GM19023 (cell line): ENCODE measurements around the gene POM121L2.

Experiments used
- ATAC-seq: cut with Tn5 transposase; IDR thresholded peaks from one replicate; pipeline ENCODE4 v1.9.1; 2021; ENCODE audit warnings: mild to moderate bottlenecking, moderate library complexity; ENCODE audit not compliant: unreplicated experiment

The POM121L2 gene

DNA sequence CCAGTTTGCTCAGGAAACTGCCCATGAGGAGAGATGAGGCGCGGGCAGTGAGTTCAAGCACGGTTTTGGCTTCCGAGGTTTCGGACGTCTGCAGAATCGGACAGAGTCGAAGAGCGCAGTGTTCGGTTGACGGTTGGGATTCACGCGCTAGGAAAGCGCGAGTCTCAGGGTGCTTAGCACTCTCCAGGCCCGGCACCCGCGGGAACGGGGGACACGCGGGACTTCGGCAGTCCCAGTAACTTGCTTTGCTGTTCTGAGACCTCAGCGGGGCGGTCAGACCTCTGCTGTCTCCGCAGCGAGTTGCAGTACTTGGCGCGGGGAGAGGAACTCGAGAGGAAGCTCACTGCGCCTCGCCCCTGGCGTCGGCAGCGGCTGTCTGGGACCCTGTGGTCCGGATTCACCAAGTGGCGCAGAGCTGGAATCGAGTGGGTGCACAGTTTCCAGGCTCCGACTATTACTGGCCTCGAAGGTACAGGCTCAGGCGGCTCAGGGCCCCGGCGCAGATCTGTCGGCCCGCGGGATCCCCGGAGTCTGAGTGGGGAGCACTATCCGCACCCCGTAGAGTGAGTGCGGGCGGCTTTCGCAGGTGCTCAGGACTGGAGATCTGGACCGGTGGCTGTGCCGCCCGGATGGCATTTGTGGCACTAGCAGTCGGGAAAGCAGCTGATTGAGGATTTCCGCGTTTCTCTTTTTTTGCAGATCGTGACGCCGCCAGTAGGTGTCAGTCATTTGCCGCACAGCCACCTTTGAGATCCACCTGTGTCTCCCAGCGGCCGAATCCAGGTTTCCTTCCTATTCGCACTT lies at the start of gene POM121L2:
Gene POM121L2, minus strand, starts transcription at position 128 of the 804 bp plus-strand sequence. Its CDS starts 103 bp downstream, at position 25.
- no peak for ATAC-seq

- no peak for ATAC-seq
Observed at GRCh38 chr6:27359231-27359630, 47.2 kb upstream of the POM121L2 start.

DNA sequence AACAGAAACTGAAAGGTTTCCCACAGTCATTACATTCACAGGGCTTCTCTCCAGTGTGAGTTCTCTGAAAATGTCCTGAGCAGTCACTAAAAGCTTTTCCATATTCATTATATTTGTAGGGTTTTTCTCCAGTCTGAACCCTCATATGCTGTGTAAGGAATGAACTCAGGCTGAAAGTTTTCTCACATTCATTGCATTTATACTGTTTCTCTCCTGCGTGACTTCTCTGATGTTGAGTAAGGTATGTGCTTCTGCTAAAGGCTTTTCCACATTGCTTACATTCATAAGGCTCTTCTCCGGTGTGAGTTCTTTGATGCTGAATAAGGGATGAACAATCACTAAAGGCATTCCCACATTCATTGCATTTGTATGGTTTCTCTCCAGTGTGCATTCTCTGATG lies 46.7 kb upstream of the POM121L2 start:
- no peak for ATAC-seq

- no peak for ATAC-seq
Observed at GRCh38 chr6:27352850-27353249, 40.8 kb upstream of the POM121L2 start.

DNA sequence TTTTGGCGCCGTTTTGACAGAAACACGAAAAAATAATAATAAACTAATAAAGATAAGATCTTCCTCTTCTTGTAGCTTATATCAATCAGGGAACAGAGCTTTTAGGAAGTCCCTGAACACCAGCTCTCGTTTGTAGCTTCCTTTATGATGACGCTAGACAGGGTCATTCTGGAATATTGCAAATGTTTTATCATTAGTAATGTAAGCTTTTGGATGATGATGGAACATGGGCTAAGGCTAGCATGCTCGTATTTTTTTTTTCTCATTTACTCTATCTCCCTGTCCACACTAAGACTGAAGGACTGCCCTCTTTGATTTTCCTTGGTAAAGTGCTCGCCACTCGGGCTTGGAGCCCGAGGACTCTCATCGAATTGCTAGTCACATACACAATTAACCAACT lies 22.1 kb upstream of the POM121L2 start:
- ATAC-seq, result no peak

- no peak for ATAC-seq
Observed at GRCh38 chr6:27333642-27334040, 21.6 kb upstream of the POM121L2 start.

DNA sequence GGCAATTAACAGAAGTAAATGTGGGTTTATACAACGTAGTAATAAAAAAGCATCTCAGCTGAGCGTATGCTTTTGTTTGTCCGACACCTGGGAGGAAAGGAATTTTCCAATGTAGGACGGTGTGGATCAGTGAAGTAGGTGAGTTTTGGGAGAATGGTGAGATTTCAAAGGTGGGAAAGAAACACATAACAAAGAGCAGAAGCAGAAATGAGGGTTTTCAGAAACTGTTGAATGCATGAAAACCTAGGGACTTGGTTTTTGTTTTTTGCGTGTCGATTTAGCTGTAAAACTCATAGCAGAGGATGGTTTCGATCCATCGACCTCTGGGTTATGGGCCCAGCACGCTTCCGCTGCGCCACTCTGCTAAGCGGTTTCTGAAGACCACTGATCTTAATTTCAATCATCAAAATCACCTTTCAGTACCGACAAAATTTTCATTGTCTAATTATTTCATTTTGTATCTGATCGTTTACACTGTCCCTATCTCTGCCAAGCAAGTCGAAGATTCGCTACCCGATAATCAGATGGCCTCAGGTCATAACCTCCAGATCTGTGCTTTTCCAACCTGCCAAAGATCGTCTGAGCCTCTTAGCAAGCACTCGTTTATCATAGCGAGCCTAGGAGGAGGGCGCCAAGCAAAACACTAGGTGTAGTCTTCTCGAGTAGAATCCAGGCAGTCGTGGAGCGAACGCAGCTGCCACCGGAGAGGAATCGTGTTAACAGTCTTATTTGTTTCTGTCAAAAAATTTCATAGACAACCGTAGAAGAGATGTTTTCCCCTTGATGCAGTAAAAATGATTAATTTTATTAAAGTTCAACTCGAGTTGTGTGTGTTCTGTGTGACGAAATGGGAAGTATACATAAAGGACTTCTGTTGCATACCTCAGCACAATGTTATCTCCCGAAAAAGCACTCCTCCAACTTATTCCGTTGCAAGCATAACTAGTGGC lies 20.9 kb upstream of the POM121L2 start:
- ATAC-seq, result no peak

- no peak for ATAC-seq
Observed at GRCh38 chr6:27327023-27327738, 15.1 kb upstream of the POM121L2 start.

DNA sequence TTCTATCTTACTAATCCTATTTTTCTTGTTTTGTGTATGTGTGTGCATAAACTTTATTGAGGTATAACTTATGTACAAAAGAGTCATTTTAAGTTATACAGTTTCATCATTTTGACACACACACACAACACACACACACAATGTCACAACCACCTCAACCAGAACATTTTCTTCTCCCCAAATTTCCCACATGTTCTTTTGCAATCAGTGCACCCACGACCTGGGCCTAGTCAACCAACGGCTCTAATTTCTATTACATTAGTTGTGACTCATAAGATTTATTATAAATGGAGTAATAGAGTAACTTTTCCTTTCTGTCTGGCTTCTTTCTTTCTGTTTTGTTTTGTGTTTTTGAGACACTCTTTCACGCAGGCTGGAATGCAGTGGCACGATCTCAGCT lies 9.8 kb upstream of the POM121L2 start:
- ATAC-seq, result no peak

DNA sequence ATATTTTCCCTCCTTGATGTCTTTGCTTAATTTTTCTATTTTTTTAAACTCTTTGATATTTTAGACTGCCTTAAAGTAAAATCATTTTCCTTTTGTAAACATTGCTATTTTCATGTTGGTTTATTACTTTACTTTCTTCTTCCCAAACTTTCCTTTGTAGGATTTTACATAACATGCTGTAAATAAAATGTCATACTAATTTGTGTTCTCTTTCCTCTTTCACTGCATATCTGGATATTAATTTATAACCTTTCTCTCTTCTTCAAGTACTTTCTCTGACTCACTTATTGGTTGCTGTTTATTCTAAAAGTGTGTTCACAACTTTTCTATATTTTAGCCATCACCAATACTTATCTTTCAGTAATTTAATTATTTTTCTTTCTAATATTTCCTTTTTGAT lies 9.3 kb upstream of the POM121L2 start:
- no peak for ATAC-seq

DNA sequence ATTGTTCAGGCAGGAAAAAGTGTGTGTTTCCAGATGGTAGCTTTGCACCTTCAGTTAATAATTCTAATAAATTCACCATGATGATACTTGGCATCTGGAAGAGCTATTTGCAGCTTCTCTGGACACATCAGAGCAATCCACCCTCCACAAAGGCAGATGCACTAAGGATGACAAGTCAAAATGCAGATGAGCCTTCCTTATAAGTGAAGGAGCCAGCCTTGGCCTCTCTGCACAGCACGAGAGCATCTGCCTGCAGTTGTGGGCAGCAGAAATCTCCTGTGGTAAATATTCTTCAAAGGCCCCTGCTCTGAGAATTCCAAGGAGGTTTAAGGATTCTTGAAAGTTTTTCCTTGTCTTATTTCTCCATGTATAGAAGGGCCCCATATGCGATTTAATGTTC lies 6.9 kb upstream of the POM121L2 start:
- ATAC-seq, result no peak

- ATAC-seq, result no peak
Observed at GRCh38 chr6:27314046-27314445, 2.0 kb upstream of the POM121L2 start.

GRCh38 chr6:27312950-27313271 lies 838 bp upstream of the POM121L2 start:
- no peak for ATAC-seq

DNA sequence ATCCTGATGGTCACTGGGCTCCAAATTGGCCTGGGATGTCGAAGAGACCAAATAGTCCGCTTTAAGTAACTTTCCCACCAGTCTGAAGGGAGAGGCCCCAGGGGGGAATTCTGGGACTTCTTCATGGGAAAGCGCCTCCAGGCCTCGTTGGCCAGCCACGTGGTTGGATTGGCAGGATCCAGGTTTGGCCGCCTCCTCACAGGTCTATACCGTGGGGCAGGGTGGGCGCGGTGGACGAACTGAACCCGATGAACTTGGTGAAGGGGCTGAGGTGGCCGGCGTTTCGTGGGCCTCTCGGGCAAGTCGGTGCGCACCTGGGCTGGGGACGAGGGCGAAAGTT lies 297 bp downstream of the POM121L2 start:
- no peak for ATAC-seq

- ATAC-seq, result no peak
Observed at GRCh38 chr6:27303613-27304272, 8.3 kb downstream of the POM121L2 start.

DNA sequence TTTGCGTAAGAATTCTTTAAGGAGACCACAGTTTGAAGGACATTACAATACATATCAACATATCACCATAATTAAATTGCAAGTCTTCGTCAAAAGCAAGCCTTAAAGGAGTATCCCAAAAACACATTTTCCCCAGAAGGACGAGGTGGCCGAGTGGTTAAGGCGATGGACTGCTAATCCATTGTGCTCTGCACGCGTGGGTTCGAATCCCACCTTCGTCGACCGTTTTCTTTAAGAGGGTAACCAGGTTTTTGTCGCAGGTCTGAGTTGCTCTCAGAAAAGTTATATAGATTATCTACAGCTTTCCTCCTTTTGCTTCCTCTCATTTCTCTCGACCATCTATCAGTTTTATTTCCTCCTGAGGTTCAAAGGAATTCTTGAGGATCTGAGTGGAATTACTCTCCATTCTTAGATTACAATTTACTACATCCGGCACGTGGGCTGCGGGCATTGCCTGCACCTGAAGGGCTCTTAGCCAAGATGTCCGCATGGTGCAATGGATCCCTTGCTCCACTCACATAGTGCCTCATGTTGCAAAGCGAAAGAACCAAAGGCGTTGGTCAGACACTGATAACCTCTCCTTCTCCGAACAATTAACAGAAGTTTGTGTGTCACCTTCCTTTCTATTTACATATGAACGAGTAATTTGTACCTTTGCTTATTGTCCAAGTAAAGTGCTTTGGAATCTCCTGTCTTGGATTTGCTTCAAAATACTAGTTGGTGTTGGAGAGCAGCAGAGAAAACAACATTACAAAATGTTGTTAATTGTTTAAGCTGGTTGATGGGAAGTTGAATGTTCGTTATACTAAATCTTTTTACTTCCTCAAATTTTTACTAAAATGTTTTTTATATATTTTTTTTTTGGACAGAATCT lies 14.0 kb downstream of the POM121L2 start:
- ATAC-seq, result no peak

DNA sequence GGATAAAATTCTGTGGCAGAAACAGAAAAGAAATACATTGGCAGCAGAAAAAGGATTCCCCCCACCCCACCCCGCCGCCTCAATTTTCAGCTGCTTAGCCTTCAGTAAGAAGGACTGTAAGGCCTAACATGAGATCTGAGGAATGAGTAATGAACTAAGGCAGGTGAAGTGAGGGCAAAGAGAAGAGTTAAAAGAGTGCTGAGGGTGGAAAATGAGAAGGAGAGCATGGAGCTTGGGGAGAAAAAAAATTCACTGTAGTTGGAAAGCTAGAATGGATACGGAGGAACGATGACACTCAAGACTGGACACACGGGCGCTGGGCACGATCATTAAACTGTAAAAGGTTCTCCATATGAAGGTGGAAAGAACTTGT lies 14.6 kb downstream of the POM121L2 start:
- no peak for ATAC-seq

- no peak for ATAC-seq
Observed at GRCh38 chr6:27296106-27296783, 15.8 kb downstream of the POM121L2 start.

DNA sequence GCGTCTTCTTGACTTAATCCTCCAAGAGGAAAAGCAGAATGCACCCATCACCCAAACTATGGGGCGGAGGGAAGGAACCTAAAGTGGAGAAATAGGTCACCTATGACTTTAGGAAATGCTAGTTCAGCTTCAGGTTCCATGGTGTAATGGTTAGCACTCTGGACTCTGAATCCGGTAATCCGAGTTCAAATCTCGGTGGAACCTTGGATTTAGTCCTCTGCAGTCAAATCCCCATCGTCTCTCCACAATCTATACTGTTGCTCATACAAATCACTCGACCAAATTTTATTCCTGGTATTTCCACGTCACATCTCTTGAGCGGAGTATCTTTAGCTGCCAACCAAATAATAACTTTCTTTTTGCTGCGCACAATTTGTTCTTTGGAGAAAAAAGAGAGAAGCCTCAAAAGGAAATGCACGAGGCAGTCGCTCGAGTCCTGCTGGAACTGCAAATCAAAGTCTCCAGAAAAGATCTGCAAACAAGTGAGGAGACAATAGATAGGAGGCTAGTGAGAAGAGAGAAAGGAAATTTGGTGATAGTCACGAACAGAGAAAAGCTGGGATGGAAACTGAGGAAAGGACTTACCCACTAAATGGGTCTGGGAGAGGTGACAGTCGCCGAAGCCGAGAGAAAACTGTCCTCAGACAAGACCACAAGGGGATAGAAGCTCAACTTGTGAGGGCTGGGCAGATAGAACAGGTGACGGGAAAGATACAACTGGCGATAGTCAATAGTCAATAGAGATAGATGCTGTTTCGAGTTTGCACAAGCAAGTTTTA lies 16.6 kb downstream of the POM121L2 start:
- ATAC-seq, result no peak
